Measurements from ENCODE around the gene DPYD.

Gene DPYD

GRCh38 chr1:97112442-97112841, 808.4 kb downstream of the DPYD start:
- no peak overlapping the region for H3K4me2 ChIP-seq (ENCODE audit: low read length)
- H3K36me3 ChIP-seq (ENCODE audit: insufficient read depth, low read length): no peaks in the 10 kb centered on the region
- H3K4me3 ChIP-seq (ENCODE audit: low read depth, low read length, poor library complexity, severe bottlenecking): no peak overlapping the region
- no peaks in the 10 kb centered on the region for H4K20me1 ChIP-seq (ENCODE audit: insufficient read depth, low read length)
- TF ChIP-seq, protein P1, sequence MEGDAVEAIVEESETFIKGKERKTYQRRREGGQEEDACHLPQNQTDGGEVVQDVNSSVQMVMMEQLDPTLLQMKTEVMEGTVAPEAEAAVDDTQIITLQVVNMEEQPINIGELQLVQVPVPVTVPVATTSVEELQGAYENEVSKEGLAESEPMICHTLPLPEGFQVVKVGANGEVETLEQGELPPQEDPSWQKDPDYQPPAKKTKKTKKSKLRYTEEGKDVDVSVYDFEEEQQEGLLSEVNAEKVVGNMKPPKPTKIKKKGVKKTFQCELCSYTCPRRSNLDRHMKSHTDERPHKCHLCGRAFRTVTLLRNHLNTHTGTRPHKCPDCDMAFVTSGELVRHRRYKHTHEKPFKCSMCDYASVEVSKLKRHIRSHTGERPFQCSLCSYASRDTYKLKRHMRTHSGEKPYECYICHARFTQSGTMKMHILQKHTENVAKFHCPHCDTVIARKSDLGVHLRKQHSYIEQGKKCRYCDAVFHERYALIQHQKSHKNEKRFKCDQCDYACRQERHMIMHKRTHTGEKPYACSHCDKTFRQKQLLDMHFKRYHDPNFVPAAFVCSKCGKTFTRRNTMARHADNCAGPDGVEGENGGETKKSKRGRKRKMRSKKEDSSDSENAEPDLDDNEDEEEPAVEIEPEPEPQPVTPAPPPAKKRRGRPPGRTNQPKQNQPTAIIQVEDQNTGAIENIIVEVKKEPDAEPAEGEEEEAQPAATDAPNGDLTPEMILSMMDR (IDR thresholded peaks at IDR 0.05; ENCODE audit: low read length): no peak
- no peak for TF ChIP-seq EZH2 (IDR thresholded peaks at IDR 0.05; ENCODE audit: borderline replicate concordance, low read length)
- H2AFZ ChIP-seq (ENCODE audit: low read length): no peak overlapping the region
- no peaks in the 10 kb centered on the region for H3K27me3 ChIP-seq (ENCODE audit: insufficient read depth, low read length)
- H3K79me2 ChIP-seq (ENCODE audit: insufficient read depth, low read length): no peaks in the 10 kb centered on the region
- no peaks in the 10 kb centered on the region for H3K4me1 ChIP-seq (ENCODE audit: insufficient read depth, low read length, severe bottlenecking)
- no peaks in the 10 kb centered on the region for H3K9me3 ChIP-seq (ENCODE audit: low read length)
- no peaks in the 10 kb centered on the region for H3K9me2 ChIP-seq (ENCODE audit: low read depth, low read length)
- no peaks in the 10 kb centered on the region for H3F3A ChIP-seq (ENCODE audit: insufficient read depth, low read length)
- no peak overlapping the region for H3K9ac ChIP-seq (ENCODE audit: low read length)
- no peak overlapping the region for H3K27ac ChIP-seq (ENCODE audit: low read depth, low read length, poor library complexity, severe bottlenecking)

GRCh38 chr1:97108179-97108578, 812.7 kb downstream of the DPYD start:
- no peaks in the 10 kb centered on the region for H3K4me1 ChIP-seq (ENCODE audit: insufficient read depth, low read length, severe bottlenecking)
- TF ChIP-seq, protein P1 (IDR thresholded peaks at IDR 0.05; ENCODE audit: low read length): no peak
- TF ChIP-seq EZH2 (IDR thresholded peaks at IDR 0.05; ENCODE audit: borderline replicate concordance, low read length): no peak
- H3K9me3 ChIP-seq (ENCODE audit: low read length): no peaks in the 10 kb centered on the region

GRCh38 chr1:97105531-97105930, 815.3 kb downstream of the DPYD start:
- Histone ChIP-seq H3K27me3 (ENCODE audit: insufficient read depth, low read length) (no peaks in the 10 kb centered on the region), H3K79me2 (ENCODE audit: insufficient read depth, low read length) (no peaks in the 10 kb centered on the region), H3K9ac (ENCODE audit: low read length) (no peak overlapping the region), H4K20me1 (ENCODE audit: insufficient read depth, low read length) (no peaks in the 10 kb centered on the region), H2AFZ (ENCODE audit: low read length) (no peak overlapping the region), H3F3A (ENCODE audit: insufficient read depth, low read length) (no peaks in the 10 kb centered on the region), H3K4me2 (ENCODE audit: low read length) (no peak overlapping the region), H3K9me2 (ENCODE audit: low read depth, low read length) (no peaks in the 10 kb centered on the region), H3K27ac (ENCODE audit: low read depth, low read length, poor library complexity, severe bottlenecking) (no peak overlapping the region), H3K36me3 (ENCODE audit: insufficient read depth, low read length) (no peaks in the 10 kb centered on the region), H3K4me1 (ENCODE audit: insufficient read depth, low read length, severe bottlenecking) (no peaks in the 10 kb centered on the region), H3K4me3 (ENCODE audit: low read depth, low read length, poor library complexity, severe bottlenecking) (no peak overlapping the region), H3K9me3 (ENCODE audit: low read length) (no peaks in the 10 kb centered on the region)
- TF ChIP-seq, protein P1 (IDR thresholded peaks at IDR 0.05; ENCODE audit: low read length): no peak
- TF ChIP-seq EZH2 (IDR thresholded peaks at IDR 0.05; ENCODE audit: borderline replicate concordance, low read length): no peak

More at GRCh38 chr1:97108179-97108578, 812.7 kb downstream of the DPYD start:
- Histone ChIP-seq H3K79me2 (ENCODE audit: insufficient read depth, low read length) (no peaks in the 10 kb centered on the region), H4K20me1 (ENCODE audit: insufficient read depth, low read length) (no peaks in the 10 kb centered on the region), H2AFZ (ENCODE audit: low read length) (no peak overlapping the region), H3K36me3 (ENCODE audit: insufficient read depth, low read length) (no peaks in the 10 kb centered on the region), H3K27me3 (ENCODE audit: insufficient read depth, low read length) (no peaks in the 10 kb centered on the region), H3F3A (ENCODE audit: insufficient read depth, low read length) (no peaks in the 10 kb centered on the region), H3K4me3 (ENCODE audit: low read depth, low read length, poor library complexity, severe bottlenecking) (no peak overlapping the region), H3K9ac (ENCODE audit: low read length) (no peak overlapping the region), H3K4me2 (ENCODE audit: low read length) (no peak overlapping the region), H3K9me2 (ENCODE audit: low read depth, low read length) (no peaks in the 10 kb centered on the region), H3K27ac (ENCODE audit: low read depth, low read length, poor library complexity, severe bottlenecking) (no peak overlapping the region)

All from OCI-LY1 (cell line).